Measurements from ENCODE around the gene BANK1. TPM values are rescaled to one million over a fixed set of nuclear protein-coding genes. Genes with fewer than 3 reads are reported as not detected.

BANK1 gene
- 0.18 TPM in 1 of 2 replicates, not detected in the other for polyA plus RNA-seq
- not detected in 2 replicates for polyA minus RNA-seq

GRCh38 chr4:101790521-101791181 lies at the start of gene BANK1:
Gene BANK1, plus strand, starts transcription at chr4:101790730. Its CDS starts 151 bp downstream, at chr4:101790881.
- H3K4me3 ChIP-seq (ENCODE audit: low read length) = no peak within 1 kb of the TSS
- no peaks in the 10 kb centered on the region for H3K9me3 ChIP-seq (ENCODE audit: low read length)
- no peak within 1 kb of the TSS for H3K4me2 ChIP-seq (ENCODE audit: low read length)
- H3K27me3 ChIP-seq (ENCODE audit: insufficient read depth, low read depth, low read length) = peaks cover 22% of the 10 kb centered on the region
- H3F3A ChIP-seq (ENCODE audit: insufficient read depth, low read length, poor library complexity, severe bottlenecking) = no peaks in the 10 kb centered on the region
- H4K20me1 ChIP-seq (ENCODE audit: insufficient read depth) = no peaks in the 10 kb centered on the region
- no peak within 1 kb of the TSS for H2AFZ ChIP-seq (ENCODE audit: low read depth, low read length)
- no peak within 1 kb of the TSS for H3K9ac ChIP-seq (ENCODE audit: low read length)
- no peak for TF ChIP-seq MXI1 (conservative IDR thresholded peaks at IDR 0.05; ENCODE audit: poor library complexity, severe bottlenecking)
- TF ChIP-seq EZH2 (IDR thresholded peaks at IDR 0.05; ENCODE audit: borderline replicate concordance, insufficient read depth, low read length, poor library complexity, severe bottlenecking) = no peak
- TF ChIP-seq TAF1 (IDR thresholded peaks at IDR 0.05; ENCODE audit: low read depth) = no peak
- TF ChIP-seq CTCF (IDR thresholded peaks at IDR 0.05; ENCODE audit: poor library complexity, severe bottlenecking) = no peak
- no peak for TF ChIP-seq REST (IDR thresholded peaks at IDR 0.05; ENCODE audit: borderline replicate concordance)
- no peak for TF ChIP-seq EP300 (conservative IDR thresholded peaks at IDR 0.05; ENCODE audit: poor library complexity, severe bottlenecking)
- TF ChIP-seq POLR2AphosphoS5 (IDR thresholded peaks at IDR 0.05) = no peak
- no peak for TF ChIP-seq RAD21 (conservative IDR thresholded peaks at IDR 0.05)
- no peak for TF ChIP-seq SMC3 (conservative IDR thresholded peaks at IDR 0.05; ENCODE audit: poor library complexity)
- H3K79me2 ChIP-seq (replicated peaks; ENCODE audit: insufficient read depth, low read length) = no peaks in the 10 kb centered on the region
- no peaks in the 10 kb centered on the region for H3K9me2 ChIP-seq (ENCODE audit: insufficient read depth, low read length)
- no peak within 1 kb of the TSS for H3K27ac ChIP-seq (ENCODE audit: low read length)
- H3K36me3 ChIP-seq (ENCODE audit: insufficient read depth, low read length) = no peaks in the 10 kb centered on the region

GRCh38 chr4:101753721-101754120 lies 36.8 kb upstream of the BANK1 start:
- no peaks in the 10 kb centered on the region for H3K79me2 ChIP-seq (replicated peaks; ENCODE audit: insufficient read depth, low read length)
- no peak overlapping the region for H2AFZ ChIP-seq (ENCODE audit: low read depth, low read length)
- H3K9me2 ChIP-seq (ENCODE audit: insufficient read depth, low read length) = no peaks in the 10 kb centered on the region
- H3K4me2 ChIP-seq (ENCODE audit: low read length) = no peak overlapping the region
- no peaks in the 10 kb centered on the region for H3K9me3 ChIP-seq (ENCODE audit: low read length)
- no peak overlapping the region for H3K27ac ChIP-seq (ENCODE audit: low read length)
- H3K9ac ChIP-seq (ENCODE audit: low read length) = no peak overlapping the region
- H3K36me3 ChIP-seq (ENCODE audit: insufficient read depth, low read length) = no peaks in the 10 kb centered on the region
- TF ChIP-seq EZH2 (IDR thresholded peaks at IDR 0.05; ENCODE audit: borderline replicate concordance, insufficient read depth, low read length, poor library complexity, severe bottlenecking) = no peak
- no peaks in the 10 kb centered on the region for H3K27me3 ChIP-seq (ENCODE audit: insufficient read depth, low read depth, low read length)
- no peaks in the 10 kb centered on the region for H4K20me1 ChIP-seq (ENCODE audit: insufficient read depth)
- H3K4me3 ChIP-seq (ENCODE audit: low read length) = no peak overlapping the region
- no peaks in the 10 kb centered on the region for H3F3A ChIP-seq (ENCODE audit: insufficient read depth, low read length, poor library complexity, severe bottlenecking)
